NCI-H2081 treated with DMSO at 0.1 percent for 48 hours (cell line): ENCODE results near the gene C22orf42.
"Not testable (repeated sequence)": the region's sequence is repeated elsewhere in the genome, so short reads cannot be mapped to it uniquely, and the experiment has no call there.

Experiments used
- DNase-seq: peaks from one replicate; lab custom pipeline; 2025; lab: John Stamatoyannopoulos, UW

C22orf42 gene

GRCh38 chr22:32183625-32184024 is 24.5 kb upstream of the C22orf42 start:
- DNase-seq = no peak

- no peak for DNase-seq
Observed at GRCh38 chr22:32181043-32181442, 21.9 kb upstream of the C22orf42 start.

GRCh38 chr22:32177221-32177765 is 18.2 kb upstream of the C22orf42 start:
- no peak for DNase-seq

- DNase-seq = no peak
Observed at GRCh38 chr22:32175683-32176644, 16.9 kb upstream of the C22orf42 start.

- no peak for DNase-seq
Observed at GRCh38 chr22:32175115-32175514, 16.0 kb upstream of the C22orf42 start.

DNA sequence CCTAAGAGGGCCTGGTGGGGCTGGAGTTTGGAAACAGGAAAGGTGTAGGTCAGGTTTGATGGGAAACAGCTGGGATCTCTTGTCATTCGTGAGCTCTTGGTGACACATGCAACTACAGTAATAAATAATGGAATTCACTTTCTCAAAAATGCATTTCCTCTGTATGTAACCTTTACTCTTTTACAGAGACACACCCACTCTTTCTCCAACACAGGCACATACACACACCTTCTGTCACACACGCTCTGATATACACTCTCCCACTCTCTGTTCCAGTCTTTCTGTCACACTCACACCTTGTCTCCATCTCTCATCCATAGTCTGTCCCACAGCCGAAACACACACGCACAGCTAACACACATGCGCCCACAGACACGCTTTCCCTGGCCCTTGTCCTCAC is 6.6 kb upstream of the C22orf42 start:
- DNase-seq = no peak

GRCh38 chr22:32164075-32164860 is 5.2 kb upstream of the C22orf42 start:
- no peak for DNase-seq

GRCh38 chr22:32160411-32160810 is 1.3 kb upstream of the C22orf42 start:
- DNase-seq = not testable (repeated sequence)

GRCh38 chr22:32157632-32158031 is 1.5 kb downstream of the C22orf42 start:
- DNase-seq = not testable (repeated sequence)

DNA sequence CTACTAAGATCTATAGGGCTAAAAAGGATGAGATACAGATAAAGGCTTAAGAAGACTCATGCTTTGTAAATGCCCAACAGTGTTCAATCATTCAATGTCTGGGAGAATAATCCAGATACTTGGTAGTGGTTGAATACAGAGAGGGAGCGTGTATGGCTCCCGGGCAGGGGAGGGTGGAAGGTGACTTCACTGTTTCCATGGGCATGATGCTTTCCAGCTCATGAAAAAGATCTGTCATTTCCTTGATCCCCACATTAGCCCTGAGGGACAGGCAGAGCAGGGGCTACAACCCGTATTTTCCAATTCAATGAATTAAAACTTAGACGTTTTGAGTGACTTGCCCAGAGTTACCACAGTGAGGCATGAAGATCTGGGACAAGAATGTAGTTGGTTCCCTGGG is 4.4 kb downstream of the C22orf42 start:
- not testable (repeated sequence) for DNase-seq

GRCh38 chr22:32151641-32152040 is 7.5 kb downstream of the C22orf42 start:
- not testable (repeated sequence) for DNase-seq

DNA sequence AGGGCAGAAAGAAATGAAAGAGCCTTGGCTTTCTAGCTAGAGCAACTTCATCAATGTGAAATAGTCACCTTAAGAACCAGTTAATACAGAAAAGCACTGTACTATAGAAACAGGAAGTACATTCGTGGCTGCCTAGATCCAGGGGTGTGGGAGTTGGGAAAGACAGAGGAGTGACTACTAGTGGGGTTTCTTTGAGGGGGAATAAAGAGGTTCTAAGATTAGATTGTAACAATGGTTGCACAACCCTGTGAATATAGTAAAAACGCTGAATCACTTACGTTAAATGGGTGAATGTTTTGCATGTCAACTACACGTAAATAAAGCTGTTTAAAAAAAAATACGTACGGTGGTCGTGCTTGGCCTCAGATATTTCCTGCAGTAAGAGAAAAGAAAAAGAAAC is 8.5 kb downstream of the C22orf42 start:
- DNase-seq = not testable (repeated sequence)

DNA sequence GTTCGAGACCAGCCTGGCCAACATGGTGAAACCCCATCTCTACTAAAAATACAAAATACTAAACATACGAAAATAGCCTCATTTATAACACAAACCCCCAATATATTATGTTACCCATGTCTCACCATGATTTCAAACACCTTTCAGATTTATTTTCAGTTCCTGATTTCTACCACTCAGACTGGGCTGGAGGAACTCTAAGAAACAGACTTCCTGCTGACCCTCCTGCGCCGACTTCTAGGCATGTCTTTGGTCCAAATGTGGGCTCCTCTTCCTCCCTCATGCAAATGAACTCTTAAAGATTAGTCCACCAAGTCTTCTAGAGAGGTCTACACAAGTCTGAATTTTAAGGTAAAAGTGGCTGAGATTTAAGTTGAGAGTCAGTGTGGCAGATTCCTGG is 10.7 kb downstream of the C22orf42 start:
- DNase-seq = not testable (repeated sequence)

DNA sequence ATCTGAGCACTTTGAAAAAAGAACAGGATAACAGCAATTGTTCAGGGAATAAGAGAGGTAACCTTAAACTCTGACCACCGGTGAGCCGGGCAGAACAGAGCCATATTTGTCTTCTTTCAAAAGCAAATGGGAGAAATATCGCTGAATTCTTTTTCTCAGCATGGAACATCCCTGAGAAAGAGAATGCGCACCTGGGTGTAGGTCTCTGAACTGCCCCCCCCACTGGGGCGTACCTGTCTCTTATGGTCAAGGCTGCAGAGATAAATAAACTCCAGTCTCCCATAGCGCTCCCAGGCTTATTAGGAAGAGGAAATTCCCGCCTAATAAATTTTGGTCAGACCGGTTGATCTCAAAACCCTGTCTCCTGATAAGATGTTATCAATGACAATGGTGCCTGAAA is 12.0 kb downstream of the C22orf42 start:
- DNase-seq = not testable (repeated sequence)

DNA sequence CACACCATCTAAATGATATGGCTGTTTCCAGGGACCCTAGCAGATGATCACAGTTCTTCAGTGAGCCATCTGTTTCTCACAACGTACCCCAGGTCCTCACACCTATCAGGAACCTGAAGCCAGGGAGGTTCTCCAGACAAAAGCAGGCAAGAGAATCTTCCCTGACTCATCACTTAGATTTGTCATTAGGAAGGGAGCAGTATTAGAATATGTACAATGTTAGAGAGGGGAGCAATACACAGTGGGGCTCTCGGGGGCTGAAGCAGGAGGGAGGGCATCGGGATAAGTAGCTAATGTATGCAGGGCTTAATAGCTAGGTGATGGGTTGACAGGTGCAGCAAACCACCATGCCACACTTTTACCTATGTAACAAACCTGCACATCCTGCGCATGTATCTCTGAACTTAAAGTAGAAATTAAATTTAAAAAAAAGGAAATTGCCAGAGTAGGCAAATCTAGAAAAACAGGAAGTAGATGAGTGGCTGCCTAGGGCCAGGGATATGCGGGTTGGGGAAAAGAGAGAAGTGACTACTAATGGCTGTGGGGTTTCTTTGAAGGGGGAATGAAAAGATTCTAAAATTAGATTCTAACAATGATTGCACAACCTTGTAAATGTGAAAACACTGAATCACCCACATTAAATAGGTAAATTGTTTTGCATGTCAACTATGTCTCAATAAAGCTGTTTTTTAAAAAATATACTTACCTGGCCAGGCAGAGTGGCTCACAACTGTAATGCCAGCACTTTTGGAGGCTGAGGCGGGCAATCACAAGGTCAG is 14.4 kb downstream of the C22orf42 start:
- no peak for DNase-seq

- no peak for DNase-seq
Observed at GRCh38 chr22:32142600-32142999, 16.5 kb downstream of the C22orf42 start.

GRCh38 chr22:32140688-32141087 is 18.4 kb downstream of the C22orf42 start:
- DNase-seq = not testable (repeated sequence)

DNA sequence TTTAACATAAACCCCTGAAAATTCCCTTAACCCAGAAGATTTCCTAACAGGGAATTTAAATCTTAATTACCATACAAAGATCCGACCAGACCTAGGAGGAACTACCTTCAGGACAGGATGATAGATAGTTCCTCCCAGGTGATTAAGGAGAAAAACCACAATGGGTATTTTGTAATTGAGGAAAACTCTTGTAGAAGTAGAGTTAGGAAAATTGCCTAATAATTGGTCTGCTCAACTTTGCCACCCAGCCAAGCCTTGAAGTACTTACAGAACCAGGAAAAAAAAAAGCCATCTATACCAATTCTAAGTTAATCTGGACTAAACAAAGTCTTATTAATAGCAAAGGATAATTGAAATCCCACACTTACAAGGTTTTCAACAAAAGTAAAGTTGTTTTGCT is 20.5 kb downstream of the C22orf42 start:
- not testable (repeated sequence) for DNase-seq

DNA sequence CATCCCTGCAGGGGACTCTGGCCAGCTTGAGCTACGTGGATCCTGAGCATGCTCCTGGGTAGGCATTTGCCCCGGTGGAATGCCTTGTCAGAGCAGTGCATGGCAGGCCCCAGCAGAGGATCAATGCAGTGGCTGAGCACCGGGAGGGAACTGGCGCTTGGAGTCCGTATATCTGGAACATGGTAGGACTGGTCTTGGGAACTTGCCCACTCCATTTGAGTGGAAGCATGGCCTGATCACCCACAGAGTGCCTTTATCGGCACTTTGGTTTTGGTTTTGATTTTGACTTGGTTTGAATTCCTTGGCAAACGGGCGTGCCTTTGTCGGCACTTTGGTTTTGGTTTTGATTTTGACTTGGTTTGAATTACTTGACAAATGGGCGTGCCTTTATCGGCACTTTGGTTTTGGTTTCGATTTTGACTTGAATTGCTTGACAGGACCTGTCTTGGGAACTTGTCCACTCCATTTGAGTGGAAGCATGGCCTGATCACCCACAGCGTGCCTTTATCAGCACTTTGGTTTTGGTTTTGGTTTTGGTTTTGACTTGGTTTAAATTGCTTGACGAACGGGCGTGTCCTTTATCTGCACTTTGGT is 21.3 kb downstream of the C22orf42 start:
- DNase-seq = not testable (repeated sequence)

GRCh38 chr22:32136881-32137280 is 22.2 kb downstream of the C22orf42 start:
- not testable (repeated sequence) for DNase-seq

GRCh38 chr22:32135958-32136357 is 23.1 kb downstream of the C22orf42 start:
- DNase-seq = not testable (repeated sequence)
